ENCODE data around the gene CPSF2. TPM values are rescaled to one million over a fixed set of nuclear protein-coding genes. Genes with fewer than 3 reads are reported as not detected.

CPSF2 gene
- total RNA-seq: 10 to 100 TPM; 22.4 to 41.8 (median 27.0) TPM
- polyA plus RNA-seq: 10 to 100 TPM in 2 of 3 donors, 1 to 10 TPM in 1; 6.0 to 16.1 (median 13.2) TPM

DNA sequence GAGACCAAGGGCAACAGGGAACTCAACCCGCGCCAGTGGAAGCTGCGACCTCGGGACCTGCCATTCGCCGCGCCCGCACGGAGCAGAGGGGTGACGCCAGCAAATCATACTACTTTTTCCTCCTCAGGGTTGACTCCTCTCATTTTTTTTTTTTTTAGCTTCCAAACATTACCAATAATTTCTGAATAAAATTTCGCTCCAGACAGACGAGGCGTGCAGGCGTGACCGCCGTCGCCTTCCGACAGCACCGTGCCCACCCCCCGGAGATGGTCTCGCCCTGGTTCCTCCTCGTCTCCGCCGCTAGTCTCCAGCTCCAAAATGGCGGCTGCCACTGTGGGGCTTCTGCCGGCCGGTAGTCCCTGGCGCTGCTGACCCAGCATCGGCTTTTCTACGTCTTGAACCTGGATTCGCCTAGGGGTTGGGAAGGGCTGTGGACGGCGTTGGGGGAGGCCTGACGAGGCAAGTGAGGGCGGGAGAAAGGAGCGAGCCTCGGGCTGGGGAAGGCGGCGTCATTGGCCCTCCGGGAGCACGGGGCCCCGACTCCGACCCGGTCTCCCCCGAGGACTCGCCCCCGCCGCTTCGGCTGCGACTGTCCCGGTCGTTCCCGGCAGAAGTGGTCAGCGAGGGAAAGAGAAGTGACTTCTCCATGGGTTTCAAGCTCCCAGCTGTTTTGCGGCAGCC lies at the start of gene CPSF2, which contains the start of gene NDUFB1:
TSS of gene CPSF2 (plus strand) at position 300 of the 681 bp plus-strand sequence. CDS start 9,016 bp downstream, outside the sequence.
TSS of gene NDUFB1 (minus strand) at position 37 of the 681 bp plus-strand sequence. CDS start 4,069 bp downstream, outside the sequence.
- H3K4me1 ChIP-seq: peaks cover 0 to 59% (median 34%) of the 10 kb centered on the region in 4 donors

DNA sequence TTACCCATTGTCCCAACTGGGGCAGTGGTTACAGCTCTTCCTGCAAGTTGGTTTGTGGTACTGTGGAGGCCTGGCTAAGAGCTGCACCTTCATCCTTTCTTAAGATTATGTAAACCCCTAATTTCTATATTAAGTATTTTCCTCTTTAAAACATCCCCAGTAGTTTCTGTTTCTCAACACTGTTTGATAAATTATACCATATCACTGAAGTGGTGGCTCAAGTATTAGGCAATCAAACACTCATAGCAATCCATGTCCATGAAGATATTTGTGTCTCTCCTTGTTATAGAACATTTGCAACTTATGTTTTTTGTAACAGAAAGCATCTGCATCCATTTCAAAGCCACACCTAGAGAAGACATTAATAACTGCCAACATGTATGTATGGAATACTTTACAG lies 47.2 kb upstream of the CPSF2 start:
- H3K36me3 ChIP-seq: peaks cover 5 to 81% (median 19%) of the 10 kb centered on the region in 4 donors
- intact Hi-C loops (cut with DNase I): no loop called here
- H3K4me3 ChIP-seq: no peak overlapping the region
- no peaks in the 10 kb centered on the region for H3K27me3 ChIP-seq
- H3K9me3 ChIP-seq: no peaks in the 10 kb centered on the region
- no peak for TF ChIP-seq EP300 (IDR thresholded peaks at IDR 0.05)
- TF ChIP-seq POLR2AphosphoS5 (IDR thresholded peaks at IDR 0.05): no peak
- no peak for TF ChIP-seq POLR2A (IDR thresholded peaks at IDR 0.05)
- TF ChIP-seq, protein P1, sequence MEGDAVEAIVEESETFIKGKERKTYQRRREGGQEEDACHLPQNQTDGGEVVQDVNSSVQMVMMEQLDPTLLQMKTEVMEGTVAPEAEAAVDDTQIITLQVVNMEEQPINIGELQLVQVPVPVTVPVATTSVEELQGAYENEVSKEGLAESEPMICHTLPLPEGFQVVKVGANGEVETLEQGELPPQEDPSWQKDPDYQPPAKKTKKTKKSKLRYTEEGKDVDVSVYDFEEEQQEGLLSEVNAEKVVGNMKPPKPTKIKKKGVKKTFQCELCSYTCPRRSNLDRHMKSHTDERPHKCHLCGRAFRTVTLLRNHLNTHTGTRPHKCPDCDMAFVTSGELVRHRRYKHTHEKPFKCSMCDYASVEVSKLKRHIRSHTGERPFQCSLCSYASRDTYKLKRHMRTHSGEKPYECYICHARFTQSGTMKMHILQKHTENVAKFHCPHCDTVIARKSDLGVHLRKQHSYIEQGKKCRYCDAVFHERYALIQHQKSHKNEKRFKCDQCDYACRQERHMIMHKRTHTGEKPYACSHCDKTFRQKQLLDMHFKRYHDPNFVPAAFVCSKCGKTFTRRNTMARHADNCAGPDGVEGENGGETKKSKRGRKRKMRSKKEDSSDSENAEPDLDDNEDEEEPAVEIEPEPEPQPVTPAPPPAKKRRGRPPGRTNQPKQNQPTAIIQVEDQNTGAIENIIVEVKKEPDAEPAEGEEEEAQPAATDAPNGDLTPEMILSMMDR (IDR thresholded peaks at IDR 0.05): no peak
- H3K27ac ChIP-seq: no peak overlapping the region
- H3K4me1 ChIP-seq: no peaks in the 10 kb centered on the region
- no peak for DNase-seq

More for the DNA sequence above, at the start of gene CPSF2, which contains the start of gene NDUFB1:
- peaks cover 0 to 37% (median 0%) of the 10 kb centered on the region in 4 donors for H3K36me3 ChIP-seq
- H3K27ac ChIP-seq: peak within 1 kb of the TSS; percentile 91 to 95 (median 93)
- peak; percentile 88 for DNase-seq
- peak; percentile 16 to 55 for TF ChIP-seq POLR2A (IDR thresholded peaks at IDR 0.05)
- no peak for TF ChIP-seq EP300 (IDR thresholded peaks at IDR 0.05)
- TF ChIP-seq, protein P1 (IDR thresholded peaks at IDR 0.05): peak in 2 of 4 experiments; percentile 22 to 30
- peak; percentile 73 to 81 (median 78) for TF ChIP-seq POLR2AphosphoS5 (IDR thresholded peaks at IDR 0.05)
- no peaks in the 10 kb centered on the region for H3K27me3 ChIP-seq
- peak within 1 kb of the TSS; percentile 73 to 94 (median 86) for H3K4me3 ChIP-seq
- no peaks in the 10 kb centered on the region for H3K9me3 ChIP-seq
- 0 to 1% methylated on average over 55 of the region's 55 CpGs for WGBS, 2 donors
- intact Hi-C loops (cut with DNase I): loop anchor here (2.0 to 5.0 kb wide), 4 partner anchors 15 to 670 kb away; partner anchors contain the start of genes ATXN3, GOLGA5 and TRIP11

DNA sequence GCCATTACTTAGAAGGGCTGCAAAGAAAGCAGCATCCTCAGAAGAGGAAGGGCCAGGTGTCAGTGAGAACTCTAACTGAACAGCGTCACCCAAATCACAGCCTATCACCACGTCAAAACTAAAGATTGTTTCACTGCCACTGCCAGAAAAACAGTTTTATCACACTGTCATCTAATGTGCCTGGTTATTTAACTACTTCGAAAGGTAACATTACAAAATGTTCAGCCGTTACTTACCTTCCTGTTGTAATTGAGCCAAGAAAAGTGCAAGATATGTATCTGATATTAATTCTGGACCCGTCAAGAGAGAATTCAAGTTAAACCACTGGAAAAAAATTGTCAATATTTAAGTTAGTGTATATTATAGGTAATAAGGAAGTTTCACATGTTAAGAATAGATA lies 33.3 kb upstream of the CPSF2 start:
- intact Hi-C loops (cut with DNase I): no loop called here
- Histone ChIP-seq H3K36me3 (peaks cover 13 to 89% (median 27%) of the 10 kb centered on the region in 4 donors), H3K27ac (no peak overlapping the region), H3K4me1 (no peaks in the 10 kb centered on the region), H3K9me3 (no peaks in the 10 kb centered on the region), H3K27me3 (no peaks in the 10 kb centered on the region), H3K4me3 (no peak overlapping the region)
- TF ChIP-seq, protein P1 (IDR thresholded peaks at IDR 0.05): no peak
- no peak for TF ChIP-seq POLR2A (IDR thresholded peaks at IDR 0.05)
- TF ChIP-seq EP300 (IDR thresholded peaks at IDR 0.05): no peak
- no peak for TF ChIP-seq POLR2AphosphoS5 (IDR thresholded peaks at IDR 0.05)
- no peak for DNase-seq
- 28 to 76% methylated on average over 5 of the region's 5 CpGs for WGBS, 2 donors

DNA sequence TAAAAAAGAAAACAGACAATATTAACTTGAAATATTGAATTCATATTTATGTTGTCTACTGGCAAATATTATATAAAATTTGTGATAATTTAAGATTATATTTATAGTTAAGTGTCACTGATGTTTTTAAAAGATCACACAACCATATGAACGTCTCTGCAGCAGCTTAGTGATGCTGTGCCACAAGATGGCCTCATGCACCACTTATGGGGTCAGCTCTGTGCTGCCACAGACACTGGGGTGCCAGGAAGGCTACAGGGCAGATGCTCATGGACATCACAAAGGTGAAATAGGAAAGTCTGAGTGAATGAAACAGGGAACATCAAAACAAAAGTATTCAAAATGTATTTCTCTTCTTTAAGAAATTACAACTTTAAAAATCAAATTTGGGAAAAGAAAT lies 28.4 kb upstream of the CPSF2 start:
- Histone ChIP-seq H3K36me3 (peaks cover 14 to 70% (median 16%) of the 10 kb centered on the region in 4 donors), H3K4me1 (peaks cover 0 to 2% (median 0%) of the 10 kb centered on the region in 4 donors), H3K27ac (no peak overlapping the region), H3K27me3 (no peaks in the 10 kb centered on the region), H3K9me3 (no peaks in the 10 kb centered on the region), H3K4me3 (no peak overlapping the region)
- WGBS, 2 donors: 39 to 54% methylated on average over 1 of the region's 1 CpG
- intact Hi-C loops (cut with DNase I): no loop called here
- no peak for DNase-seq
- TF ChIP-seq POLR2AphosphoS5 (IDR thresholded peaks at IDR 0.05): no peak
- TF ChIP-seq POLR2A (IDR thresholded peaks at IDR 0.05): no peak
- no peak for TF ChIP-seq EP300 (IDR thresholded peaks at IDR 0.05)
- TF ChIP-seq, protein P1 (IDR thresholded peaks at IDR 0.05): no peak

Data from sigmoid colon (tissue), 7 donors.